HCT116 (cell line): ENCODE data around the gene ACVRL1. TPM values are rescaled to one million over a fixed set of nuclear protein-coding genes. Genes with fewer than 3 reads are reported as not detected.

Source experiments
- ATAC-seq: fragments of 200-7000 bp; cut with Tn5 transposase; 2 replicates; pipeline ENCODE4 v1.9.1; 2020; ENCODE audit warnings: mild to moderate bottlenecking, moderate library complexity
- BruUV-seq: library from RNA; stranded (reverse); fragments of 400-500 nt; replicated peaks from 2 replicates; lab custom pipeline; 2021; lab: Mats Ljungman, UMichigan
- CTCF ChIA-PET: fragments of 300-600 bp; sonication (Branson Sonifier 250); formaldehyde crosslinking; loops from one replicate; lab custom pipeline; 2021; ENCODE audit warnings: antibody characterized with exemption; lab: Charles Lee
- POLR2A ChIA-PET: fragments of 300-600, 350-600 bp; sonication (Branson Sonifier 250); formaldehyde crosslinking; loops from one replicate; lab custom pipeline; 2021; ENCODE audit warnings: antibody characterized with exemption; lab: Charles Lee
- RAD21 ChIA-PET, 2 experiments: fragments of 300-600 bp; sonication (Branson Sonifier 250); formaldehyde crosslinking; loops; one replicate each; lab custom pipeline; 2023; ENCODE audit warnings: low total read pairs in 2 of 2; ENCODE audit not compliant: uncharacterized antibody in 2 of 2, unreplicated experiment in 2 of 2, low non-redundant PET in 1 of 2; lab: Charles Lee
- DNase-seq: peaks from one replicate; pipeline ENCODE4 v3.0.0-alpha.2; 2010; ENCODE audit warnings: low read depth, low spot score
- H2AFZ ChIP-seq: fragments of 200-600 bp; shearing (Covaris generic), sonication (generic); 2 replicates; pipeline ENCODE4 v1.6.1; 2017; ENCODE audit warnings: low read depth, mixed run types, mixed read lengths, antibody characterized with exemption, low read length; ENCODE audit not compliant: poor library complexity, severe bottlenecking
- H3K27ac ChIP-seq: 2 replicates; pipeline ENCODE4 v1.5.1; 2012; ENCODE audit warnings: low read depth, low read length
- H3K27me3 ChIP-seq: fragments of 200-600 bp; sonication (generic); 2 replicates; pipeline ENCODE4 v1.6.1; 2016; ENCODE audit warnings: mixed run types, low read length, mixed read lengths; ENCODE audit not compliant: insufficient read depth
- H3K36me3 ChIP-seq, 2 experiments: fragments of 200-500 bp in 1 of 2; fragments of 200-600 bp in 1 of 2; sonication (Bioruptor generic) in 1 of 2; sonication (generic) in 1 of 2; 2 replicates each; pipeline versions ENCODE4 v1.5.1 to v1.6.1; 2014 to 2016; ENCODE audit warnings: low read length in 2 of 2, inconsistent platforms in 1 of 2, mixed read lengths in 1 of 2, mixed run types in 1 of 2; ENCODE audit not compliant: insufficient read depth in 2 of 2, control insufficient read depth in 1 of 2
- H3K4me1 ChIP-seq, 2 experiments: fragments of 200-600 bp in 1 of 2; sonication (generic) in 1 of 2; 2 replicates each; pipeline versions ENCODE4 v1.5.1 to v1.6.1; 2012 to 2017; ENCODE audit warnings: low read length in 2 of 2, inconsistent platforms in 1 of 2, mild to moderate bottlenecking in 1 of 2, mixed read lengths in 1 of 2, mixed run types in 1 of 2, moderate library complexity in 1 of 2; ENCODE audit not compliant: insufficient read depth in 2 of 2, control insufficient read depth in 1 of 2
- H3K4me2 ChIP-seq: fragments of 200-600 bp; sonication (generic); 2 replicates; pipeline ENCODE4 v1.6.1; 2017; ENCODE audit warnings: mixed run types, low read length, mixed read lengths
- H3K4me3 ChIP-seq, 2 experiments: fragments of 200-600 bp in 1 of 2; sonication (generic) in 1 of 2; replicated peaks in 1 of 2; 2 replicates each; pipeline ENCODE4 v1.5.1; 2011 to 2016; ENCODE audit warnings: low read length in 2 of 2, control low read depth in 1 of 2, low read depth in 1 of 2, mild to moderate bottlenecking in 1 of 2, mixed read lengths in 1 of 2, mixed run types in 1 of 2
- H3K79me2 ChIP-seq: fragments of 200-600 bp; sonication (generic); 2 replicates; pipeline ENCODE4 v1.6.1; 2017; ENCODE audit warnings: mild to moderate bottlenecking, mixed run types, low read length, moderate library complexity, mixed read lengths; ENCODE audit not compliant: insufficient read depth
- H3K9ac ChIP-seq: fragments of 200-600 bp; sonication (generic); 2 replicates; pipeline ENCODE4 v1.6.1; 2016; ENCODE audit warnings: low read length, mixed read lengths
- H3K9me2 ChIP-seq: fragments of 200-600 bp; sonication (generic), shearing (Covaris generic); 2 replicates; pipeline ENCODE4 v1.6.1; 2017; ENCODE audit warnings: mixed run types, mild to moderate bottlenecking, moderate library complexity; ENCODE audit not compliant: insufficient read depth
- H3K9me3 ChIP-seq, 2 experiments: fragments of 200-500 bp in 1 of 2; fragments of 200-600 bp in 1 of 2; sonication (Bioruptor generic) in 1 of 2; sonication (generic) in 1 of 2; 2 replicates each; pipeline ENCODE4 v1.6.1; 2014 to 2017; ENCODE audit warnings: low read length in 2 of 2, mixed read lengths in 2 of 2, inconsistent platforms in 1 of 2, low read depth in 1 of 2, mild to moderate bottlenecking in 1 of 2, mixed run types in 1 of 2, moderate library complexity in 1 of 2; ENCODE audit not compliant: control insufficient read depth in 1 of 2, insufficient read depth in 1 of 2
- H4K20me1 ChIP-seq: fragments of 200-600 bp; sonication (generic), shearing (Covaris generic); 2 replicates; pipeline ENCODE4 v1.6.1; 2017; ENCODE audit warnings: mixed run types, mild to moderate bottlenecking, moderate library complexity; ENCODE audit not compliant: insufficient read depth
- ATF3 ChIP-seq: IDR thresholded peaks from 2 replicates; pipeline ENCODE4 v1.6.1; 2012
- CBX3 ChIP-seq: IDR thresholded peaks from 2 replicates; pipeline ENCODE4 v1.6.1; 2012; ENCODE audit warnings: low read depth
- CEBPB ChIP-seq: IDR thresholded peaks from 2 replicates; pipeline ENCODE4 v1.6.1; 2012; ENCODE audit warnings: low read depth
- CTCF ChIP-seq, 3 experiments: fragments of 200-600 bp in 1 of 3; sonication (generic) in 1 of 3; IDR thresholded peaks in 2 of 3; conservative IDR thresholded peaks in 1 of 3; 2 replicates each; pipeline ENCODE4 v1.5.1; 2012 to 2017; ENCODE audit warnings: low read depth in 2 of 3, low read length in 2 of 3, antibody characterized with exemption in 1 of 3, borderline replicate concordance in 1 of 3, control low read depth in 1 of 3, mild to moderate bottlenecking in 1 of 3, mixed read lengths in 1 of 3, mixed run types in 1 of 3, moderate library complexity in 1 of 3; ENCODE audit not compliant: insufficient read depth in 1 of 3
- EGR1 ChIP-seq: IDR thresholded peaks from 2 replicates; pipeline ENCODE4 v1.6.1; 2012; ENCODE audit warnings: low read depth
- ELF1 ChIP-seq: IDR thresholded peaks from 2 replicates; pipeline ENCODE4 v1.6.1; 2012; ENCODE audit warnings: low read depth, borderline replicate concordance
- EZH2 ChIP-seq: fragments of 200-600 bp; sonication (generic); IDR thresholded peaks from 2 replicates; pipeline ENCODE4 v1.6.1; 2017; ENCODE audit warnings: antibody characterized with exemption, mixed run types
- EZH2phosphoT487 ChIP-seq: fragments of 200-600 bp; IDR thresholded peaks from 2 replicates; pipeline ENCODE4 v1.6.1; 2018; ENCODE audit warnings: antibody characterized with exemption, borderline replicate concordance
- FOSL1 ChIP-seq: IDR thresholded peaks from 2 replicates; pipeline ENCODE4 v1.6.1; 2012; ENCODE audit warnings: low read depth
- JUND ChIP-seq: IDR thresholded peaks from 2 replicates; pipeline ENCODE4 v1.6.1; 2012
- MAX ChIP-seq: IDR thresholded peaks from 2 replicates; pipeline ENCODE4 v1.6.1; 2012
- POLR2A ChIP-seq: IDR thresholded peaks from 2 replicates; pipeline ENCODE4 v1.7.0; 2011; ENCODE audit warnings: borderline replicate concordance; ENCODE audit not compliant: insufficient read depth, insufficient read length; ENCODE audit errors: extremely low read depth
- POLR2AphosphoS5 ChIP-seq: IDR thresholded peaks from 2 replicates; pipeline ENCODE4 v1.6.1; 2011; ENCODE audit warnings: mild to moderate bottlenecking, low read depth, low read length, moderate library complexity
- RAD21 ChIP-seq: IDR thresholded peaks from 2 replicates; pipeline ENCODE4 v1.6.1; 2012; ENCODE audit warnings: low read depth, mild to moderate bottlenecking
- SIN3A ChIP-seq: IDR thresholded peaks from 2 replicates; pipeline ENCODE4 v1.6.1; 2012; ENCODE audit warnings: low read depth
- SP1 ChIP-seq: IDR thresholded peaks from 2 replicates; pipeline ENCODE4 v1.6.1; 2012; ENCODE audit warnings: low read depth
- SRF ChIP-seq: IDR thresholded peaks from 2 replicates; pipeline ENCODE4 v1.6.1; 2012; ENCODE audit warnings: low read depth
- YY1 ChIP-seq: IDR thresholded peaks from 2 replicates; pipeline ENCODE4 v1.6.1; 2011; ENCODE audit warnings: low read length, low read depth, moderate library complexity, mild to moderate bottlenecking; ENCODE audit not compliant: insufficient replicate concordance; ENCODE audit errors: extremely low read depth
- ZBTB33 ChIP-seq: IDR thresholded peaks from 2 replicates; pipeline ENCODE4 v1.6.1; 2011; ENCODE audit warnings: mild to moderate bottlenecking, low read length, moderate library complexity; ENCODE audit not compliant: insufficient replicate concordance; ENCODE audit errors: extremely low read depth
- ZFX ChIP-seq: fragments of 450-650 bp; IDR thresholded peaks from 2 replicates; pipeline ENCODE4 v1.6.1; 2017
- ZNF274 ChIP-seq: fragments of 200-500 bp; sonication (Bioruptor generic); IDR thresholded peaks from 2 replicates; pipeline ENCODE4 v1.6.1; 2014; ENCODE audit warnings: mild to moderate bottlenecking, low read depth, low read length, inconsistent platforms
- intact Hi-C: fragments of 100-400 bp; cut with micrococcal nuclease; formaldehyde crosslinking; loops from 2 replicates; pipeline ENCODE4 v1.10.0; 2022
- total RNA-seq: library from RNA; stranded (reverse); gene quantifications from one replicate; pipeline ENCODE4 v1.2.1, GENCODE V29; 2021; ENCODE audit not compliant: unreplicated experiment

The ACVRL1 gene
- total RNA-seq, 1 experiment from 2014 or later, result 2.5 TPM

- TF ChIP-seq ZFX (no peak), SP1 (no peak), YY1 (no peak), ZNF274 (no peak), MAX (no peak), EZH2 (no peak)
Measured at GRCh38 chr12:51869931-51870330, 37.4 kb upstream of the ACVRL1 start (continued).

- TF ChIP-seq ELF1 (no peak), POLR2A (no peak), ATF3 (no peak), EZH2 (no peak), POLR2AphosphoS5 (no peak), SIN3A (no peak), CBX3 (no peak), EZH2phosphoT487 (no peak), CEBPB (no peak), SP1 (no peak), JUND (no peak), CTCF (IDR thresholded peaks at IDR 0.05 in 2 of 3, conservative IDR thresholded peaks at IDR 0.05 in 1 of 3; ENCODE audit: borderline replicate concordance in 1 of 3, insufficient read depth in 1 of 3, low read depth in 2 of 3, low read length in 2 of 3) (no peak), YY1 (no peak), ZFX (no peak), ZNF274 (no peak), ZBTB33 (no peak), SRF (no peak), EGR1 (no peak), RAD21 (no peak), FOSL1 (no peak)
- RAD21 ChIA-PET, result no interaction called here
- Histone ChIP-seq H3K4me1 (peaks cover 0 to 6% of the 10 kb centered on the region in 2 experiments; a peak in 1 of 4 replicates), H2AFZ (no peak overlapping the region), H3K9me2 (no peaks in the 10 kb centered on the region), H3K4me3 (no peak overlapping the region), H3K27me3 (no peaks in the 10 kb centered on the region), H3K79me2 (no peaks in the 10 kb centered on the region), H4K20me1 (no peaks in the 10 kb centered on the region), H3K9me3 (no peaks in the 10 kb centered on the region), H3K9ac (no peak overlapping the region), H3K4me2 (no peak overlapping the region), H3K27ac (no peak overlapping the region), H3K36me3 (no peaks in the 10 kb centered on the region)
- POLR2A ChIA-PET, result no interaction called here
- no peak for ATAC-seq
- DNase-seq, result no peak
- BruUV-seq, result no TSS peak
- intact Hi-C loops, result no loop called here
- CTCF ChIA-PET, result interaction anchor here (2.1 kb wide), 1 partner anchor 449 kb away, joined by 5 read pairs; no protein-coding TSS in a partner anchor
Measured at GRCh38 chr12:51870504-51870903, 36.8 kb upstream of the ACVRL1 start.
